Measurements from ENCODE around the gene GPAT3. TPM values are rescaled to one million over a fixed set of nuclear protein-coding genes. Genes with fewer than 3 reads are reported as not detected.

Gene GPAT3
- total and polyA plus RNA-seq, 8 donors, result 1.7 to 18.9 (median 4.0) TPM; not detected in 1

GRCh38 chr4:83625821-83626220, 89.9 kb downstream of the GPAT3 start:
- TF ChIP-seq POLR2AphosphoS5 (IDR thresholded peaks at IDR 0.05) (no peak), CTCF (IDR thresholded peaks at IDR 0.05) (no peak), POLR2A (IDR thresholded peaks at IDR 0.05) (no peak), EP300 (IDR thresholded peaks at IDR 0.05) (no peak)
- H3K27me3 ChIP-seq, result no peaks in the 10 kb centered on the region
- no peaks in the 10 kb centered on the region for H3K36me3 ChIP-seq
- H3K9me3 ChIP-seq, result peaks cover 0 to 23% (median 13%) of the 10 kb centered on the region in 4 donors
- peak overlapping the region in 1 of 5 donors; percentile 61 for H3K27ac ChIP-seq
- H3K4me3 ChIP-seq, result no peak overlapping the region
- intact Hi-C loops (cut with DNase I; ENCODE audit: low total_unique reads), result no loop called here
- WGBS, 5 donors, result 48 to 81% (median 75%) methylated on average over 1 of the region's 1 CpG
- H3K4me1 ChIP-seq, result peaks cover 0 to 20% (median 12%) of the 10 kb centered on the region in 4 donors
- DNase-seq, result peak in 1 of 2 donors; percentile 30

GRCh38 chr4:83626245-83626836, 90.4 kb downstream of the GPAT3 start:
- no peak overlapping the region for H3K4me3 ChIP-seq
- no peak for TF ChIP-seq EP300 (IDR thresholded peaks at IDR 0.05)
- TF ChIP-seq POLR2A (IDR thresholded peaks at IDR 0.05), result no peak
- no peak for TF ChIP-seq POLR2AphosphoS5 (IDR thresholded peaks at IDR 0.05)
- no peak for TF ChIP-seq CTCF (IDR thresholded peaks at IDR 0.05)
- WGBS, 5 donors, result 62 to 71% (median 70%) methylated on average over 11 of the region's 11 CpGs
- no peaks in the 10 kb centered on the region for H3K36me3 ChIP-seq
- H3K27ac ChIP-seq, result peak overlapping the region in 1 of 5 donors; percentile 61
- peaks cover 0 to 20% (median 11%) of the 10 kb centered on the region in 4 donors for H3K9me3 ChIP-seq
- H3K27me3 ChIP-seq, result no peaks in the 10 kb centered on the region
- peaks cover 0 to 25% (median 15%) of the 10 kb centered on the region in 4 donors for H3K4me1 ChIP-seq
- intact Hi-C loops (cut with DNase I; ENCODE audit: low total_unique reads), result no loop called here
- DNase-seq, result peak in 1 of 2 donors; percentile 27

GRCh38 chr4:83629945-83630721, 94.2 kb downstream of the GPAT3 start:
- 39 to 46% (median 42%) methylated on average over 6 of the region's 6 CpGs for WGBS, 5 donors
- H3K27me3 ChIP-seq, result no peaks in the 10 kb centered on the region
- H3K4me1 ChIP-seq, result peaks cover 0 to 28% (median 15%) of the 10 kb centered on the region in 4 donors
- no peak overlapping the region for H3K4me3 ChIP-seq
- peak overlapping the region; percentile 45 to 94 (median 63) for H3K27ac ChIP-seq
- DNase-seq, result peak; percentile 47 to 81
- no peak for TF ChIP-seq POLR2A (IDR thresholded peaks at IDR 0.05)
- no peak for TF ChIP-seq CTCF (IDR thresholded peaks at IDR 0.05)
- TF ChIP-seq POLR2AphosphoS5 (IDR thresholded peaks at IDR 0.05), result peak in 2 of 3 donors; percentile 75 to 81
- TF ChIP-seq EP300 (IDR thresholded peaks at IDR 0.05), result no peak
- intact Hi-C loops (cut with DNase I; ENCODE audit: low total_unique reads), result no loop called here
- H3K9me3 ChIP-seq, result no peaks in the 10 kb centered on the region
- no peaks in the 10 kb centered on the region for H3K36me3 ChIP-seq

DNA sequence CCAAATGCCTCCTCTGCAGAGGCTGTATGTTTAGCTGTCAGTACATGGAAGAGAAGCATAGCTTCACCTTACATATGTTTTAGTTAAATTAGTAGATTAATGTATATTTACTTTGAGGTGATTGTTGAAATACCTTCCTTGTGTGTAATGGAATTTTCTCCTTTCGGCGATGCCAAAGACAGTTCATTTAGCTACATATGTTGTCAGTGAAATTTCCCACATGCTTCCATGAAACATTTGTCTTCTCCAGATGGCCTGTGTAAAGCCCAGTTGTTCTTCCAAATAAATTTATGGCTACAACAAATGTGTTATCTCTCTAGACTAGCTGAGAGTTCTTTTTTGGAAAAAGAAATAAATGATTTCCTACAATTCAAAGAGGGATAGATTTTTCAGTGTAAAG, 95.2 kb downstream of the GPAT3 start:
- TF ChIP-seq POLR2AphosphoS5 (IDR thresholded peaks at IDR 0.05) (peak in 1 of 3 donors; percentile 21), POLR2A (IDR thresholded peaks at IDR 0.05) (no peak)
- Histone ChIP-seq H3K4me3 (no peak overlapping the region), H3K27ac (peak overlapping the region in 2 of 5 donors; percentile 63 to 69), H3K9me3 (no peaks in the 10 kb centered on the region), H3K27me3 (no peaks in the 10 kb centered on the region), H3K4me1 (peaks cover 0 to 21% (median 14%) of the 10 kb centered on the region in 4 donors), H3K36me3 (no peaks in the 10 kb centered on the region)
- DNase-seq, result peak in 1 of 2 donors; percentile 85
- intact Hi-C loops (cut with DNase I; ENCODE audit: low total_unique reads), result no loop called here
- 49 to 85% (median 69%) methylated on average over 2 of the region's 2 CpGs for WGBS, 5 donors
